Neural cell (in vitro differentiated cells): ENCODE results near the gene CASKIN1. TPM values are rescaled to one million over a fixed set of nuclear protein-coding genes. Genes with fewer than 3 reads are reported as not detected.

ENCODE experiments used
- H2AFZ ChIP-seq: fragments of 200-600, 300-800 bp; sonication (generic), shearing (Covaris generic); 2 replicates; pipeline ENCODE4 v1.6.0; 2014; ENCODE audit warnings: low read depth, mild to moderate bottlenecking, antibody characterized with exemption, low read length, moderate library complexity
- H3F3A ChIP-seq: fragments of 200-600 bp; shearing (Covaris generic); 2 replicates; pipeline ENCODE4 v1.6.1; 2016; ENCODE audit warnings: mild to moderate bottlenecking, moderate library complexity, mixed read lengths, antibody characterized with exemption, low read length; ENCODE audit not compliant: insufficient read depth, poor library complexity, severe bottlenecking
- H3K27ac ChIP-seq: fragments of 200-600, 300-800 bp; sonication (generic), shearing (Covaris generic); 2 replicates; pipeline ENCODE4 v1.5.1; 2014; ENCODE audit warnings: mild to moderate bottlenecking, low read length, moderate library complexity
- H3K27me3 ChIP-seq: fragments of 300-800, 200-600 bp; sonication (generic), shearing (Covaris generic); 2 replicates; pipeline ENCODE4 v1.6.0; 2014; ENCODE audit warnings: mild to moderate bottlenecking, low read depth, low read length, moderate library complexity; ENCODE audit not compliant: insufficient read depth
- H3K36me3 ChIP-seq: fragments of 300-800, 200-600 bp; sonication (generic), shearing (Covaris generic); 2 replicates; pipeline ENCODE4 v1.5.1; 2014; ENCODE audit warnings: mild to moderate bottlenecking, antibody characterized with exemption, low read length, moderate library complexity; ENCODE audit not compliant: insufficient read depth
- H3K4me2 ChIP-seq: fragments of 300-800, 200-600 bp; sonication (generic), shearing (Covaris generic); 2 replicates; pipeline ENCODE4 v1.6.0; 2014; ENCODE audit warnings: mild to moderate bottlenecking, low read length
- H3K4me3 ChIP-seq: fragments of 300-800, 200-600 bp; sonication (generic), shearing (Covaris generic); 2 replicates; pipeline ENCODE4 v1.5.1; 2014; ENCODE audit warnings: mild to moderate bottlenecking, low read length, moderate library complexity
- H3K79me2 ChIP-seq: fragments of 200-600 bp; shearing (Covaris generic); replicated peaks from 2 replicates; pipeline ENCODE4 v1.6.0; 2014; ENCODE audit warnings: mild to moderate bottlenecking, low read length, moderate library complexity; ENCODE audit not compliant: insufficient read depth
- H3K9ac ChIP-seq: fragments of 300-800, 200-600 bp; sonication (generic), shearing (Covaris generic); 2 replicates; pipeline ENCODE4 v1.6.1; 2016; ENCODE audit warnings: mild to moderate bottlenecking, low read length, mixed read lengths
- H3K9me2 ChIP-seq: fragments of 200-600 bp; shearing (Covaris generic); 2 replicates; pipeline ENCODE4 v1.6.1; 2016; ENCODE audit warnings: mild to moderate bottlenecking, low read length, mixed read lengths; ENCODE audit not compliant: insufficient read depth
- H3K9me3 ChIP-seq: fragments of 200-600, 300-800 bp; sonication (generic), shearing (Covaris generic); 2 replicates; pipeline ENCODE4 v1.6.1; 2016; ENCODE audit warnings: mild to moderate bottlenecking, mixed run types, low read length, moderate library complexity, mixed read lengths
- H4K20me1 ChIP-seq: fragments of 200-600 bp; shearing (Covaris generic); 2 replicates; pipeline ENCODE4 v1.6.1; 2016; ENCODE audit warnings: mild to moderate bottlenecking, mixed run types; ENCODE audit not compliant: insufficient read depth
- EP300 ChIP-seq: fragments of 450-650 bp; conservative IDR thresholded peaks from 2 replicates; pipeline ENCODE4 v1.6.1; 2014; ENCODE audit warnings: antibody characterized with exemption, mild to moderate bottlenecking, moderate library complexity; ENCODE audit not compliant: poor library complexity, severe bottlenecking
- EZH2 ChIP-seq: fragments of 200-600, 300-800 bp; shearing (Covaris generic), sonication (generic); IDR thresholded peaks from 2 replicates; pipeline ENCODE4 v1.6.1; 2014; ENCODE audit warnings: antibody characterized with exemption, low read length, borderline replicate concordance, mild to moderate bottlenecking; ENCODE audit not compliant: insufficient read depth, poor library complexity, severe bottlenecking
- MXI1 ChIP-seq: fragments of 450-650 bp; conservative IDR thresholded peaks from 2 replicates; pipeline ENCODE4 v1.6.1; 2014; ENCODE audit warnings: antibody characterized with exemption, mild to moderate bottlenecking; ENCODE audit not compliant: poor library complexity, severe bottlenecking
- POLR2AphosphoS5 ChIP-seq: IDR thresholded peaks from 2 replicates; pipeline ENCODE4 v1.6.1; 2012
- RAD21 ChIP-seq: fragments of 450-650 bp; conservative IDR thresholded peaks from 2 replicates; pipeline ENCODE4 v1.6.1; 2014; ENCODE audit warnings: antibody characterized with exemption, mild to moderate bottlenecking, moderate library complexity
- SMC3 ChIP-seq: fragments of 450-650 bp; conservative IDR thresholded peaks from 2 replicates; pipeline ENCODE4 v1.6.1; 2014; ENCODE audit warnings: antibody characterized with exemption, mild to moderate bottlenecking, moderate library complexity; ENCODE audit not compliant: poor library complexity
- TAF1 ChIP-seq: IDR thresholded peaks from 2 replicates; pipeline ENCODE4 v1.6.1; 2012; ENCODE audit warnings: low read depth
- polyA plus RNA-seq: library from polyadenylated mRNA; depleted of rRNA; stranded (reverse); fragments of >200 nt; gene quantifications from 2 replicates; pipeline ENCODE4 v1.2.3, GENCODE V29; 2014
- TF ChIP-seq, protein P1 (sequence below): fragments of 450-650 bp; IDR thresholded peaks from 2 replicates; pipeline ENCODE4 v1.5.1; 2014; ENCODE audit warnings: antibody characterized with exemption, mild to moderate bottlenecking, moderate library complexity; ENCODE audit not compliant: poor library complexity, severe bottlenecking
- TF ChIP-seq, protein P2 (sequence below): IDR thresholded peaks from 2 replicates; pipeline ENCODE4 v1.6.1; 2012; ENCODE audit warnings: borderline replicate concordance

Gene CASKIN1
- polyA plus RNA-seq, 1 donor from 2014 or later = 10.3 TPM

DNA sequence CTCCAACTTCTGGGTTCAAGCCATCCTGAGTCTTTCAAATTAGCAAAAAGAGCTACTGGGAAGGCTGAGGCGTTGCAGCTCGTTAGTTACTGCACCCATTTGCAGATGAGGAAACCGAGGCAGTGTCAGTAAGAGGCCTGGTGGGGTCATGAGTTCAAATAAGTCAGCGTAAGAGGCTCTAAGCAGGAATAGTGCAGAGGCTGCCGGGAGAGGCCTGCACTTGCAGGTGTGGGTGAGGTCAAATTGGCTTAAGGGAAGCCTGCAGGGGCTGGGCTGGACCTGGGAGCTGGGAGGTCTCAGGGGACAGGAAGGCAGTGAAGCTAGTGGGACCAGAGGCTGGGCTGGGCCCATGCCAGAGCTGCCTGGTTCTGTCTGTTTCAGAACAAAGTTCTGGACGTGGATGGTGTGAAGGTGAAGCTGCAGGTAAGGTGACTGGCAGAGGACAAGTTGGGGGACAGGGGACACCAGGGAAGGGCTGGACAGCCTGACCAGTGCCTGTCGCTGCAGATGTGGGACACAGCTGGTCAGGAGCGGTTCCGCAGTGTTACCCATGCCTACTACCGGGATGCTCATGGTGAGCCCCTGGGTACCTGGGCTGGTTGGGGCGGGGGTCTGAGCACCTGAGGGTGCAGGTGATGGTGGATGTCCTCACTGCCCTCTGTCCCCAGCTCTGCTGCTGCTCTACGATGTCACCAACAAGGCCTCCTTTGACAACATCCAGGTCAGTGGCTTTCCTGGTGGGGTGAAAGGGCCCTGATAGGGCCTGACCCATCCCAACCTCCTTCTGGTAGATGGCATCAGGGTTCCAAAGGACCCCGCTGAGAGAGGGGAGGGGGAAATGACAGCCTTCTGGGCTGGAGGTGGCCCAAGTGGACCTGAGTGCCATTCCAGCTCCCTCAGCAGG lies 45.0 kb downstream of the CASKIN1 start:
- Histone ChIP-seq H3K27me3 (peaks cover 16% of the 10 kb centered on the region), H3K4me3 (no peak overlapping the region), H3K9me2 (no peaks in the 10 kb centered on the region), H3K9ac (no peak overlapping the region), H4K20me1 (peaks cover 11% of the 10 kb centered on the region), H3K36me3 (no peaks in the 10 kb centered on the region), H3K4me2 (no peak overlapping the region), H3F3A (no peaks in the 10 kb centered on the region), H3K27ac (no peak overlapping the region), H3K9me3 (no peaks in the 10 kb centered on the region), H2AFZ (no peak overlapping the region), H3K79me2 (peaks cover 26% of the 10 kb centered on the region)
- TF ChIP-seq, protein P1, sequence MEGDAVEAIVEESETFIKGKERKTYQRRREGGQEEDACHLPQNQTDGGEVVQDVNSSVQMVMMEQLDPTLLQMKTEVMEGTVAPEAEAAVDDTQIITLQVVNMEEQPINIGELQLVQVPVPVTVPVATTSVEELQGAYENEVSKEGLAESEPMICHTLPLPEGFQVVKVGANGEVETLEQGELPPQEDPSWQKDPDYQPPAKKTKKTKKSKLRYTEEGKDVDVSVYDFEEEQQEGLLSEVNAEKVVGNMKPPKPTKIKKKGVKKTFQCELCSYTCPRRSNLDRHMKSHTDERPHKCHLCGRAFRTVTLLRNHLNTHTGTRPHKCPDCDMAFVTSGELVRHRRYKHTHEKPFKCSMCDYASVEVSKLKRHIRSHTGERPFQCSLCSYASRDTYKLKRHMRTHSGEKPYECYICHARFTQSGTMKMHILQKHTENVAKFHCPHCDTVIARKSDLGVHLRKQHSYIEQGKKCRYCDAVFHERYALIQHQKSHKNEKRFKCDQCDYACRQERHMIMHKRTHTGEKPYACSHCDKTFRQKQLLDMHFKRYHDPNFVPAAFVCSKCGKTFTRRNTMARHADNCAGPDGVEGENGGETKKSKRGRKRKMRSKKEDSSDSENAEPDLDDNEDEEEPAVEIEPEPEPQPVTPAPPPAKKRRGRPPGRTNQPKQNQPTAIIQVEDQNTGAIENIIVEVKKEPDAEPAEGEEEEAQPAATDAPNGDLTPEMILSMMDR = no peak
- TF ChIP-seq EZH2 (no peak), SMC3 (no peak), EP300 (no peak), POLR2AphosphoS5 (no peak), TAF1 (no peak), RAD21 (no peak), MXI1 (no peak)
- TF ChIP-seq, protein P2, sequence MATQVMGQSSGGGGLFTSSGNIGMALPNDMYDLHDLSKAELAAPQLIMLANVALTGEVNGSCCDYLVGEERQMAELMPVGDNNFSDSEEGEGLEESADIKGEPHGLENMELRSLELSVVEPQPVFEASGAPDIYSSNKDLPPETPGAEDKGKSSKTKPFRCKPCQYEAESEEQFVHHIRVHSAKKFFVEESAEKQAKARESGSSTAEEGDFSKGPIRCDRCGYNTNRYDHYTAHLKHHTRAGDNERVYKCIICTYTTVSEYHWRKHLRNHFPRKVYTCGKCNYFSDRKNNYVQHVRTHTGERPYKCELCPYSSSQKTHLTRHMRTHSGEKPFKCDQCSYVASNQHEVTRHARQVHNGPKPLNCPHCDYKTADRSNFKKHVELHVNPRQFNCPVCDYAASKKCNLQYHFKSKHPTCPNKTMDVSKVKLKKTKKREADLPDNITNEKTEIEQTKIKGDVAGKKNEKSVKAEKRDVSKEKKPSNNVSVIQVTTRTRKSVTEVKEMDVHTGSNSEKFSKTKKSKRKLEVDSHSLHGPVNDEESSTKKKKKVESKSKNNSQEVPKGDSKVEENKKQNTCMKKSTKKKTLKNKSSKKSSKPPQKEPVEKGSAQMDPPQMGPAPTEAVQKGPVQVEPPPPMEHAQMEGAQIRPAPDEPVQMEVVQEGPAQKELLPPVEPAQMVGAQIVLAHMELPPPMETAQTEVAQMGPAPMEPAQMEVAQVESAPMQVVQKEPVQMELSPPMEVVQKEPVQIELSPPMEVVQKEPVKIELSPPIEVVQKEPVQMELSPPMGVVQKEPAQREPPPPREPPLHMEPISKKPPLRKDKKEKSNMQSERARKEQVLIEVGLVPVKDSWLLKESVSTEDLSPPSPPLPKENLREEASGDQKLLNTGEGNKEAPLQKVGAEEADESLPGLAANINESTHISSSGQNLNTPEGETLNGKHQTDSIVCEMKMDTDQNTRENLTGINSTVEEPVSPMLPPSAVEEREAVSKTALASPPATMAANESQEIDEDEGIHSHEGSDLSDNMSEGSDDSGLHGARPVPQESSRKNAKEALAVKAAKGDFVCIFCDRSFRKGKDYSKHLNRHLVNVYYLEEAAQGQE = no peak

DNA sequence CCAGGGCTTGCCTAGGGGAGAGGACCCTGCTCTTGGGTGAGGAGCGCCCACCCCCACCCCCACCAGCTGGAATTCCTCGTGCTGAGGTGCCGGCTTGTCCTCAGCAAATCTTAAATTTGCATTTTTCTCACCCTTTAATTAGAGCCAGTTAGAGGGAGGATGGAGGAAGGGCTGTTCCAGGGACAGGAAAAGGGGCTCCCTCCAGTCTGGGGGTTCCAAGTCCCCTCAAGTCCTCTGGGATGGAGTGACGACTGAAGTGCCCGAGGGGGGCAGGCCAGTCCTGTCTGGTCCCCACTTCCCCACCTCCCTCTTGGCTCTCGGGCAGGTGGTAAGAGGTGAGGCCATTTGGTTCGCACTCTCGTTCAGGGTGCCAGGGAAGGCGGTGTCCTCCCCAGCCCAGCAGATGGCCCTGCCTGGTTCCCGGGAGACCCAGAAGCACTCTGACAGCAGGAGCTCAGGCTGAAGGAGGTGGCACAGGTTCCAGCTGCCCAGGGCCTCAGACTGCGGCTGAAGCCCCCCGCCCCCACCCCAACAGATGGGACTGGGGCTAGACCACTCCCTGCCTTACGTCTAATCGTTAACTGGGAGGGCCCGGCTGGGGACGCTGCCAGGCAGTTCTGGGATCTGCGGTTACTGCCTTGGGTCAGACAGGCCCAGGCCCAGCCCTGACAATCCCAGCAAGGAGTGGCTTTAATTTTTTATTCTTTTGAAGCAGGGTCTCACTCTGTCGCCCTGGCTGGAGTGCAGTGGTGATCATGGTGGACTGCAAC lies 45.8 kb downstream of the CASKIN1 start:
- no peaks in the 10 kb centered on the region for H3K9me2 ChIP-seq
- H3K27ac ChIP-seq = no peak overlapping the region
- no peak overlapping the region for H3K4me2 ChIP-seq
- no peak overlapping the region for H3K4me3 ChIP-seq
- H3K79me2 ChIP-seq = peaks cover 22% of the 10 kb centered on the region
- H2AFZ ChIP-seq = no peak overlapping the region
- no peaks in the 10 kb centered on the region for H3K36me3 ChIP-seq
- H3F3A ChIP-seq = no peaks in the 10 kb centered on the region
- TF ChIP-seq TAF1 (no peak), POLR2AphosphoS5 (no peak), MXI1 (no peak), EZH2 (no peak), SMC3 (no peak), RAD21 (no peak), EP300 (no peak)
- TF ChIP-seq, protein P1 = no peak
- TF ChIP-seq, protein P2 = no peak
- no peak overlapping the region for H3K9ac ChIP-seq
- H3K27me3 ChIP-seq = peaks cover 16% of the 10 kb centered on the region
- peaks cover 11% of the 10 kb centered on the region for H4K20me1 ChIP-seq
- no peaks in the 10 kb centered on the region for H3K9me3 ChIP-seq
